K562 (cell line): Measurements from ENCODE around the gene CCN6. TPM values are rescaled to one million over a fixed set of nuclear protein-coding genes. Genes with fewer than 3 reads are reported as not detected.

ENCODE experiments used
- ARID3A ChIP-seq: IDR thresholded peaks from 2 replicates; pipeline ENCODE4 v1.6.1; 2012; ENCODE audit warnings: low read depth, low read length, improper control_type of control experiment, borderline replicate concordance
- CXXC5 ChIP-seq: fragments of 250-450 bp; sonication (Bioruptor Pico); IDR thresholded peaks from 2 replicates; pipeline ENCODE4 v1.8.0; 2022; ENCODE audit warnings: inconsistent platforms, mild to moderate bottlenecking, moderate library complexity
- NR2C2 ChIP-seq, 2 experiments: fragments of 200-800 bp in 1 of 2; sonication (Bioruptor generic) in 1 of 2; sonication (generic) in 1 of 2; formaldehyde crosslinking in 1 of 2; IDR thresholded peaks; 2 replicates each; pipeline versions ENCODE4 v1.6.1 to v1.8.0; 2016 to 2022; ENCODE audit warnings: mild to moderate bottlenecking in 1 of 2, missing compliant biosample characterization in 1 of 2, missing genetic modification characterization in 1 of 2, missing genetic modification reagents in 1 of 2
- SIN3A ChIP-seq, 2 experiments: fragments of 150-350 bp in 1 of 2; IDR thresholded peaks; 2 replicates each; pipeline ENCODE4 v1.6.1; 2011 to 2016; ENCODE audit warnings: borderline replicate concordance in 2 of 2, low read depth in 2 of 2, low read length in 2 of 2, mild to moderate bottlenecking in 2 of 2, moderate library complexity in 2 of 2; ENCODE audit not compliant: control insufficient read depth in 1 of 2
- SLC30A9 ChIP-seq: fragments of 250-450 bp; sonication (Bioruptor Pico); IDR thresholded peaks from 2 replicates; pipeline ENCODE4 v1.8.0; 2022; ENCODE audit warnings: mild to moderate bottlenecking, moderate library complexity
- SMARCB1 ChIP-seq: IDR thresholded peaks from 2 replicates; pipeline ENCODE4 v1.6.1; 2011; ENCODE audit warnings: improper control_type of control experiment, low read depth; ENCODE audit not compliant: insufficient read length
- TEAD1 ChIP-seq, 2 experiments: fragments of 450-650 bp in 1 of 2; sonication (generic) in 1 of 2; formaldehyde crosslinking; IDR thresholded peaks; 2 replicates each; pipeline versions ENCODE4 v1.4.0 to v1.8.0; 2020 to 2022; ENCODE audit warnings: mild to moderate bottlenecking in 2 of 2, missing genetic modification reagents in 1 of 2
- TSC22D4 ChIP-seq: fragments of 450-650 bp; IDR thresholded peaks from 2 replicates; pipeline ENCODE4 v1.6.1; 2016; ENCODE audit warnings: missing genetic modification characterization, missing biosample characterization, control low read depth
- XRCC5 ChIP-seq: fragments of 200-400 bp; formaldehyde crosslinking; IDR thresholded peaks from 2 replicates; pipeline ENCODE4 v1.6.1; 2017; ENCODE audit warnings: low read depth, mild to moderate bottlenecking, low read length
- ZBED1 ChIP-seq: IDR thresholded peaks from 2 replicates; pipeline ENCODE4 v1.6.1; 2014
- ZBTB40 ChIP-seq, 2 experiments: fragments of 450-650 bp in 1 of 2; sonication (generic) in 1 of 2; formaldehyde crosslinking in 1 of 2; IDR thresholded peaks; 2 replicates each; pipeline versions ENCODE4 v1.7.1 to v1.9.0; 2016 to 2022; ENCODE audit warnings: inconsistent platforms in 1 of 2, mild to moderate bottlenecking in 1 of 2, missing genetic modification reagents in 1 of 2
- ZKSCAN1 ChIP-seq: fragments of 150-350 bp; IDR thresholded peaks from 2 replicates; pipeline ENCODE4 v1.6.1; 2016; ENCODE audit warnings: low read depth, low read length
- polyA plus RNA-seq, 8 experiments: library from polyadenylated mRNA; depleted of rRNA in 4 of 8; stranded (reverse) in 5 of 8; unstranded in 3 of 8; fragments of >200 nt; fragmentation: Nextera tagmentation in 2 of 8; fragmentation: Illumina TruSeq in 1 of 8; extraction: Ambion mirVana in 2 of 8; extraction: Trizol in 1 of 8; gene quantifications; 2 replicates each; pipeline versions ENCODE4 v1.2.1 to v1.2.3, GENCODE V29; 2011 to 2014; ENCODE audit warnings: inconsistent platforms in 1 of 8, missing spikeins in 1 of 8
- total RNA-seq, 7 experiments: library from RNA; depleted of rRNA in 6 of 7; stranded (reverse); fragments of >200 nt in 6 of 7; fragmentation: Illumina TruSeq in 2 of 7; extraction: Trizol in 2 of 7; gene quantifications; 2 replicates each; pipeline versions ENCODE4 v1.2.1 to v1.2.3, GENCODE V29; 2011 to 2021; ENCODE audit warnings: low replicate concordance in 1 of 7

Gene CCN6
- total and polyA plus RNA-seq, 9 of the 15 experiments (the other 6 are each of a cell fraction or from before 2014, with no cell fraction given), result 0.04 to 0.62 (median 0.21) TPM; not detected in 2

- 0 out of 2 replicates have a peak, but pooled peaks have one; percentile 26 for TF ChIP-seq ZBTB40 (IDR thresholded peaks at IDR 0.05)
- TF ChIP-seq ZBTB40 (CRISPR knock-in tag; IDR thresholded peaks at IDR 0.05), result no peak
- TF ChIP-seq SMARCB1, result no peak
- peak; percentile 33 for TF ChIP-seq CXXC5 (CRISPR knock-in tag)
- TF ChIP-seq SIN3A (IDR thresholded peaks at IDR 0.05; ENCODE audit: borderline replicate concordance in 2 of 2, control insufficient read depth in 1 of 2, low read depth in 2 of 2, low read length in 2 of 2), result 0 out of 4 replicates have a peak, but pooled peaks of 1 of the 2 experiments have one; percentile 28
- TF ChIP-seq TEAD1 (CRISPR knock-in tag; IDR thresholded peaks at IDR 0.05), result 0 out of 4 replicates have a peak, but pooled peaks of 1 of the 2 experiments have one; percentile 49
- TF ChIP-seq SLC30A9 (CRISPR knock-in tag), result no peak
- no peak for TF ChIP-seq NR2C2 (CRISPR knock-in tag; IDR thresholded peaks at IDR 0.05)
- TF ChIP-seq NR2C2 (tag; IDR thresholded peaks at IDR 0.05), result peak; percentile 78
- 0 out of 2 replicates have a peak, but pooled peaks have one; percentile 17 for TF ChIP-seq ARID3A
- TF ChIP-seq ZBED1, result 0 out of 2 replicates have a peak, but pooled peaks have one; percentile 40
- TF ChIP-seq ZKSCAN1, result 0 out of 2 replicates have a peak, but pooled peaks have one; percentile 26
- no peak for TF ChIP-seq TSC22D4 (tag)
- peak; percentile 60; the same call in 1 of the 2 replicates for TF ChIP-seq XRCC5
Observed at GRCh38 chr6:112043032-112044007, 10.6 kb upstream of the CCN6 start (continued).
